Smooth muscle cell (in vitro differentiated cells): ENCODE measurements around the gene LHB. TPM values are rescaled to one million over a fixed set of nuclear protein-coding genes. Genes with fewer than 3 reads are reported as not detected.
"Not testable (repeated sequence)": the region's sequence is repeated elsewhere in the genome, so short reads cannot be mapped to it uniquely, and the experiment has no call there.

Experiments
- DNase-seq: peaks from one replicate; lab custom pipeline; 2025; ENCODE audit not compliant: unreplicated experiment; lab: John Stamatoyannopoulos, UW
- H2AFZ ChIP-seq: fragments of 200-600 bp; sonication (generic); 2 replicates; pipeline ENCODE4 v1.6.0; 2016; ENCODE audit warnings: antibody characterized with exemption, low read depth, mild to moderate bottlenecking
- H3F3A ChIP-seq: fragments of 200-600 bp; sonication (generic); 2 replicates; pipeline ENCODE4 v1.6.0; 2017; ENCODE audit warnings: antibody characterized with exemption, low read depth
- H3K27ac ChIP-seq: fragments of 200-600 bp; sonication (generic); 2 replicates; pipeline ENCODE4 v1.5.1; 2016; ENCODE audit warnings: low read depth, mild to moderate bottlenecking
- H3K27me3 ChIP-seq: fragments of 200-600 bp; sonication (generic); 2 replicates; pipeline ENCODE4 v1.6.1; 2016; ENCODE audit warnings: low read depth, mild to moderate bottlenecking
- H3K36me3 ChIP-seq: fragments of 200-600 bp; sonication (generic); 2 replicates; pipeline ENCODE4 v1.5.1; 2016; ENCODE audit warnings: low read depth
- H3K4me1 ChIP-seq: fragments of 200-600 bp; sonication (generic); 2 replicates; pipeline ENCODE4 v1.5.1; 2016; ENCODE audit warnings: low read depth
- H3K4me2 ChIP-seq: fragments of 200-600 bp; sonication (generic); 2 replicates; pipeline ENCODE4 v1.6.0; 2016; ENCODE audit warnings: mild to moderate bottlenecking
- H3K4me3 ChIP-seq: fragments of 200-600 bp; sonication (generic); 2 replicates; pipeline ENCODE4 v1.5.1; 2016; ENCODE audit warnings: mild to moderate bottlenecking
- H3K79me2 ChIP-seq: fragments of 200-600 bp; sonication (generic); 2 replicates; pipeline ENCODE4 v1.6.0; 2016; ENCODE audit warnings: low read depth, mild to moderate bottlenecking
- H3K9ac ChIP-seq: fragments of 200-600 bp; sonication (generic); 2 replicates; pipeline ENCODE4 v1.6.0; 2016; ENCODE audit warnings: low read depth
- H3K9me3 ChIP-seq: fragments of 200-600 bp; sonication (generic); replicated peaks from 2 replicates; pipeline ENCODE4 v1.5.1; 2016; ENCODE audit warnings: low read depth
- H4K20me1 ChIP-seq: fragments of 200-600 bp; sonication (generic); 2 replicates; pipeline ENCODE4 v1.6.0; 2016; ENCODE audit warnings: low read depth
- CTCF ChIP-seq: fragments of 200-600 bp; sonication (generic); IDR thresholded peaks from 2 replicates; pipeline ENCODE4 v1.5.1; 2017; ENCODE audit warnings: borderline replicate concordance, mild to moderate bottlenecking, antibody characterized with exemption; ENCODE audit not compliant: insufficient read depth, poor library complexity, severe bottlenecking
- WGBS: methylation state at CpG from one replicate; pipeline ENCODE4 v1.1.7; 2016; ENCODE audit warnings: low lambda C conversion rate; 5-methylcytosine and 5-hydroxymethylcytosine counted together
- polyA plus RNA-seq: library from polyadenylated mRNA; unstranded; fragments of >200 nt; fragmentation: Nextera tagmentation; extraction: Ambion mirVana; gene quantifications from 2 replicates; pipeline ENCODE4 v1.2.1, GENCODE V29; 2016
- total RNA-seq: library from RNA; depleted of rRNA; stranded (reverse); fragments of >200 nt; gene quantifications from 2 replicates; pipeline ENCODE4 v1.2.3, GENCODE V29; 2014

LHB gene
- total and polyA plus RNA-seq, 2 experiments from 2014 or later: not detected

- not testable (repeated sequence) for DNase-seq, H3K27me3 ChIP-seq, H3K4me1 ChIP-seq, H2AFZ ChIP-seq, H3K79me2 ChIP-seq, H3K27ac ChIP-seq, H3K9ac ChIP-seq, H3K4me2 ChIP-seq, H3K36me3 ChIP-seq, H3F3A ChIP-seq, H4K20me1 ChIP-seq, H3K9me3 ChIP-seq, H3K4me3 ChIP-seq
- 83% methylated on average over 10 of the region's 12 CpGs for WGBS
These were observed 32.1 kb upstream of the LHB start, which contains the start of gene CGB8 for GRCh38 chr19:49049011-49049410. TSS of gene CGB8 (minus strand) at chr19:49049111. CDS start at chr19:49048739, 372 bp downstream.

DNA sequence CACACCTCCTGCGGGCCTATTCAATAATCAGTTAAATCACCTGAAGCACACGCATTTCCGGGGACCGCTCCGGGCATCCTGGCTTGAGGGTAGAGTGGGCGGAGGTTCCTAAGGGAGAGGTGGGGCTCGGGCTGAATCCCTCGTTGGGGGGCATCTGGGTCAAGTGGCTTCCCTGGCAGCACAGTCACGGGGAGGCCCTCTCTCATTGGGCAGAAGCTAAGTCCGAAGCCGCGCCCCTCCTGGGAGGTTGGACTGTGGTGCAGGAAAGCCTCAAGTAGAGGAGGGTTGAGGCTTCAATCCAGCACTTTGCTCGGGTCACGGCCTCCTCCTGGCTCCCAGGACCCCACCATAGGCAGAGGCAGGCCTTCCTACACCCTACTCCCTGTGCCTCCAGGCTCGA, 26.7 kb upstream of the LHB start, which contains the start of gene CGB5:
TSS of gene CGB5 (plus strand) at position 301 of the 400 bp plus-strand sequence. CDS start 362 bp downstream, outside the sequence.
- H3K4me1 ChIP-seq, H4K20me1 ChIP-seq, H2AFZ ChIP-seq, H3K9ac ChIP-seq, H3K36me3 ChIP-seq, H3K79me2 ChIP-seq, DNase-seq, H3K4me2 ChIP-seq, H3K9me3 ChIP-seq, H3K27ac ChIP-seq, H3K27me3 ChIP-seq, H3K4me3 ChIP-seq, H3F3A ChIP-seq: not testable (repeated sequence)
- WGBS: 83% methylated on average over 15 of the region's 15 CpGs

- H3K4me1 ChIP-seq, H3K27ac ChIP-seq, H3K27me3 ChIP-seq, H3F3A ChIP-seq, H2AFZ ChIP-seq, H3K9ac ChIP-seq, H3K79me2 ChIP-seq, H4K20me1 ChIP-seq, H3K4me2 ChIP-seq, H3K9me3 ChIP-seq, DNase-seq, H3K4me3 ChIP-seq, H3K36me3 ChIP-seq: not testable (repeated sequence)
- WGBS: 99% methylated on average over 3 of the region's 4 CpGs
These were observed 25.8 kb upstream of the LHB start for GRCh38 chr19:49042666-49043065.

GRCh38 chr19:49042177-49042576, 25.3 kb upstream of the LHB start:
- TF ChIP-seq CTCF: no peak
- no peaks in the 10 kb centered on the region for H3K4me1 ChIP-seq
- H3K9me3 ChIP-seq: no peaks in the 10 kb centered on the region
- H2AFZ ChIP-seq: no peak overlapping the region
- H3K27me3 ChIP-seq: no peaks in the 10 kb centered on the region
- H3K79me2 ChIP-seq: no peaks in the 10 kb centered on the region
- H3F3A ChIP-seq: no peaks in the 10 kb centered on the region
- H3K27ac ChIP-seq: no peak overlapping the region
- no peaks in the 10 kb centered on the region for H4K20me1 ChIP-seq
- 61% methylated on average over 17 of the region's 17 CpGs for WGBS
- H3K36me3 ChIP-seq: no peaks in the 10 kb centered on the region
- no peak overlapping the region for H3K9ac ChIP-seq
- H3K4me2 ChIP-seq: peak overlapping the region; percentile 28
- DNase-seq: no peak
- no peak overlapping the region for H3K4me3 ChIP-seq

GRCh38 chr19:49039736-49040135, 22.8 kb upstream of the LHB start:
- H3K4me2 ChIP-seq, H4K20me1 ChIP-seq, H3K79me2 ChIP-seq, DNase-seq, H3K4me3 ChIP-seq, H2AFZ ChIP-seq, H3F3A ChIP-seq, H3K9me3 ChIP-seq, H3K4me1 ChIP-seq, H3K27me3 ChIP-seq, H3K9ac ChIP-seq, H3K36me3 ChIP-seq: not testable (repeated sequence)
- 71% methylated on average over 7 of the region's 9 CpGs for WGBS
- peak overlapping the region; percentile 81 for H3K27ac ChIP-seq

DNA sequence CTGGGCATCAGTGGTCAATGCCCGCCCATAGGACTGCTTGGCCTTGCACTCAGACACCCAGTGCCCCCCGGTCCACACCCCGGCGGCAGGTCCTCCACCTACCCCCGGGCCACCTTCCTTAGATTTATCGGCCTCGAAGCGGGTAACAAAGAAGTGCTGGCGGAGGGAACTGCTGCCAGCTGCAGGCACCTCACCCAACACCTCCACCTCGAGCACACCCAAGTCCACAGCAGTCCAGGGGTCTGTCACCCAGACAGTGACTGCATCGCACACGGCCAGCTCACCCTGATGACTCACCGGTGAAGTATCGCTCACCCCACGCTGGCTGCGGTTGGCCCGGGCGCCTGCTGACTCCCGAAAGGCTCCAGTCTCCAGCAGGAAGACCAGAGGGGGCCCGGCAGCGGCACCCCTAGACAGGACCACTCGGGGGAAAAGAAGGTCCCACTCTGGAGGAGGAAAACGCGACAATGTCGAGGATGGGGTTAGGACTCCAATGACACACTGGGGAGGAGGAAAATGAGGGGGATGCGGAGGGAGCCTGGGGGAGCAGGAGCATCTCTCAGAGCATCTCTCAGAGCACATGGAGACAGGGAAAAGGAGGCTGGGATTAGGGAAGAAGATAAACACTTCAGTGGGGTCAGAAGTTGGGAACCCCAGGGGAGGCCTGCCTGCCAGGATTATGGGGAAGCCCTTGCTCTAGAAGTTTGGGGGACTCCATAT, 21.8 kb upstream of the LHB start:
- H3K4me3 ChIP-seq, H3F3A ChIP-seq, H2AFZ ChIP-seq, H3K9me3 ChIP-seq, H3K36me3 ChIP-seq, H3K4me2 ChIP-seq, H4K20me1 ChIP-seq, H3K27me3 ChIP-seq, H3K79me2 ChIP-seq, DNase-seq, H3K4me1 ChIP-seq: not testable (repeated sequence)
- H3K9ac ChIP-seq: peak overlapping the region; percentile 60
- peak overlapping the region; percentile 81 for H3K27ac ChIP-seq
- WGBS: 52% methylated on average over 23 of the region's 26 CpGs

- WGBS: 89% methylated on average over 8 of the region's 8 CpGs
- not testable (repeated sequence) for H3F3A ChIP-seq
These were observed 21.2 kb upstream of the LHB start for GRCh38 chr19:49038111-49038510.

More at GRCh38 chr19:49038111-49038510, 21.2 kb upstream of the LHB start:
- H3K27ac ChIP-seq: peak overlapping the region; percentile 81
- H3K4me1 ChIP-seq, H3K4me3 ChIP-seq, H3K79me2 ChIP-seq, H3K27me3 ChIP-seq, H3K36me3 ChIP-seq, H2AFZ ChIP-seq, H3K4me2 ChIP-seq, H4K20me1 ChIP-seq, DNase-seq, H3K9me3 ChIP-seq: not testable (repeated sequence)
- peak overlapping the region; percentile 60 for H3K9ac ChIP-seq
